ENCODE measurements around the gene PXDC1.

PXDC1 gene

DNA sequence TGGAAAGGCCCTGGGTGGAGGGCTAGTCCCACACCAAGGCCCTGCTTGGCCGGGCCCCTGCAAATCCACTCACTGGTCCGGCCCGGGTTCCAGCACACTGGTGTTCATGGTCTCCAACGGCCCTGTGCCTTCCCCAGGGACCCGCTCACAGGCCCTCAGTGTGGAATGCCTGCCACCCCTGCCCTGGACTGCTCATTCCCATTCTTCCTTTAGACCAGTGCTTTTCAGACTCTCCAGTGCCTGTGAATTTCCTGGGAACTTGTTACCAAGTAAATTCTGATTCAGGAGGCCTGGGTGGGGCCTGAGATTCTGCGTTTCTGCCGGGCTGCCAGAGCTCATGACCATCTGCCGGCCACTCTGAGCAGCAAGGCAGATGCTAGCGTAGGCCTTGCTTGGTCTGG lies 5.7 kb upstream of the PXDC1 start:
- Histone ChIP-seq H3K9me3 (ENCODE audit: insufficient read depth, low read depth, low read length) (no peaks in the 10 kb centered on the region), H3F3A (ENCODE audit: low read depth) (no peaks in the 10 kb centered on the region), H3K27me3 (ENCODE audit: insufficient read depth, low read length, poor library complexity, severe bottlenecking) (no peaks in the 10 kb centered on the region), H3K9me2 (replicated peaks; ENCODE audit: low read depth, low read length) (no peaks in the 10 kb centered on the region), H3K9ac (ENCODE audit: low read depth, low read length, poor library complexity, severe bottlenecking) (no peak overlapping the region), H3K79me2 (ENCODE audit: insufficient read depth, low read length) (no peaks in the 10 kb centered on the region), H2AFZ (ENCODE audit: low read length) (no peak overlapping the region), H3K36me3 (ENCODE audit: insufficient read depth, low read length) (no peaks in the 10 kb centered on the region), H4K20me1 (ENCODE audit: insufficient read depth, low read length, poor library complexity, severe bottlenecking) (no peaks in the 10 kb centered on the region), H3K4me1 (ENCODE audit: insufficient read depth, low read length, poor library complexity, severe bottlenecking) (no peaks in the 10 kb centered on the region), H3K4me3 (ENCODE audit: low read length, poor library complexity, severe bottlenecking) (no peak overlapping the region), H3K4me2 (ENCODE audit: low read depth, low read length, poor library complexity, severe bottlenecking) (no peak overlapping the region)
- no peak for TF ChIP-seq EZH2phosphoT487 (IDR thresholded peaks at IDR 0.05; ENCODE audit: borderline replicate concordance)
- TF ChIP-seq, protein P1, sequence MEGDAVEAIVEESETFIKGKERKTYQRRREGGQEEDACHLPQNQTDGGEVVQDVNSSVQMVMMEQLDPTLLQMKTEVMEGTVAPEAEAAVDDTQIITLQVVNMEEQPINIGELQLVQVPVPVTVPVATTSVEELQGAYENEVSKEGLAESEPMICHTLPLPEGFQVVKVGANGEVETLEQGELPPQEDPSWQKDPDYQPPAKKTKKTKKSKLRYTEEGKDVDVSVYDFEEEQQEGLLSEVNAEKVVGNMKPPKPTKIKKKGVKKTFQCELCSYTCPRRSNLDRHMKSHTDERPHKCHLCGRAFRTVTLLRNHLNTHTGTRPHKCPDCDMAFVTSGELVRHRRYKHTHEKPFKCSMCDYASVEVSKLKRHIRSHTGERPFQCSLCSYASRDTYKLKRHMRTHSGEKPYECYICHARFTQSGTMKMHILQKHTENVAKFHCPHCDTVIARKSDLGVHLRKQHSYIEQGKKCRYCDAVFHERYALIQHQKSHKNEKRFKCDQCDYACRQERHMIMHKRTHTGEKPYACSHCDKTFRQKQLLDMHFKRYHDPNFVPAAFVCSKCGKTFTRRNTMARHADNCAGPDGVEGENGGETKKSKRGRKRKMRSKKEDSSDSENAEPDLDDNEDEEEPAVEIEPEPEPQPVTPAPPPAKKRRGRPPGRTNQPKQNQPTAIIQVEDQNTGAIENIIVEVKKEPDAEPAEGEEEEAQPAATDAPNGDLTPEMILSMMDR (conservative IDR thresholded peaks at IDR 0.05; ENCODE audit: low read length), result no peak

DNA sequence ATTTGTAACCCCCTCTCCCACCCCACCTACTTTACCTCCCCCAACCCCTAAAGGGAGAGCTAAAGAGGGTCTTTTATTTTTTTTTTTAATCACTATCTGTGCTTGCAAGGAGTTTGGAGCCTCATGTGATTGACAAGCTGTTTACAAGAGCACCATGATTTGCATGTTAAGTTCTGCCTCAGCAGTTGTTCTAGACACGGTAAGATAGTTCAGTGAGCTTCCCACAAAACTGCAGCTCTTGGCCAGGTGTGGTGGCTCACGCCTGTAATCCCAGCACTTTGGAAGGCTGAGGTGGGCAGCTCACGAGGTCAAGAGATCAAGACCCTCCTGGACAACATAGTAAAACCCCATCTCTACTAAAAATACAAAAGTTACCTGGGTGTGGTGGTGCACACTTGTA lies 5.0 kb upstream of the PXDC1 start:
- no peak overlapping the region for H3K4me2 ChIP-seq (ENCODE audit: low read depth, low read length, poor library complexity, severe bottlenecking)
- no peak for TF ChIP-seq EZH2phosphoT487 (IDR thresholded peaks at IDR 0.05; ENCODE audit: borderline replicate concordance)
- TF ChIP-seq, protein P1 (conservative IDR thresholded peaks at IDR 0.05; ENCODE audit: low read length), result no peak
- H3K4me1 ChIP-seq (ENCODE audit: insufficient read depth, low read length, poor library complexity, severe bottlenecking), result no peaks in the 10 kb centered on the region
- H3K9me3 ChIP-seq (ENCODE audit: insufficient read depth, low read depth, low read length), result no peaks in the 10 kb centered on the region
- H3K9ac ChIP-seq (ENCODE audit: low read depth, low read length, poor library complexity, severe bottlenecking), result no peak overlapping the region
- no peaks in the 10 kb centered on the region for H3K27me3 ChIP-seq (ENCODE audit: insufficient read depth, low read length, poor library complexity, severe bottlenecking)
- H4K20me1 ChIP-seq (ENCODE audit: insufficient read depth, low read length, poor library complexity, severe bottlenecking), result no peaks in the 10 kb centered on the region
- H3K36me3 ChIP-seq (ENCODE audit: insufficient read depth, low read length), result no peaks in the 10 kb centered on the region
- no peak overlapping the region for H3K4me3 ChIP-seq (ENCODE audit: low read length, poor library complexity, severe bottlenecking)
- no peaks in the 10 kb centered on the region for H3K79me2 ChIP-seq (ENCODE audit: insufficient read depth, low read length)
- H3F3A ChIP-seq (ENCODE audit: low read depth), result no peaks in the 10 kb centered on the region
- H3K9me2 ChIP-seq (replicated peaks; ENCODE audit: low read depth, low read length), result no peaks in the 10 kb centered on the region
- no peak overlapping the region for H2AFZ ChIP-seq (ENCODE audit: low read length)

DNA sequence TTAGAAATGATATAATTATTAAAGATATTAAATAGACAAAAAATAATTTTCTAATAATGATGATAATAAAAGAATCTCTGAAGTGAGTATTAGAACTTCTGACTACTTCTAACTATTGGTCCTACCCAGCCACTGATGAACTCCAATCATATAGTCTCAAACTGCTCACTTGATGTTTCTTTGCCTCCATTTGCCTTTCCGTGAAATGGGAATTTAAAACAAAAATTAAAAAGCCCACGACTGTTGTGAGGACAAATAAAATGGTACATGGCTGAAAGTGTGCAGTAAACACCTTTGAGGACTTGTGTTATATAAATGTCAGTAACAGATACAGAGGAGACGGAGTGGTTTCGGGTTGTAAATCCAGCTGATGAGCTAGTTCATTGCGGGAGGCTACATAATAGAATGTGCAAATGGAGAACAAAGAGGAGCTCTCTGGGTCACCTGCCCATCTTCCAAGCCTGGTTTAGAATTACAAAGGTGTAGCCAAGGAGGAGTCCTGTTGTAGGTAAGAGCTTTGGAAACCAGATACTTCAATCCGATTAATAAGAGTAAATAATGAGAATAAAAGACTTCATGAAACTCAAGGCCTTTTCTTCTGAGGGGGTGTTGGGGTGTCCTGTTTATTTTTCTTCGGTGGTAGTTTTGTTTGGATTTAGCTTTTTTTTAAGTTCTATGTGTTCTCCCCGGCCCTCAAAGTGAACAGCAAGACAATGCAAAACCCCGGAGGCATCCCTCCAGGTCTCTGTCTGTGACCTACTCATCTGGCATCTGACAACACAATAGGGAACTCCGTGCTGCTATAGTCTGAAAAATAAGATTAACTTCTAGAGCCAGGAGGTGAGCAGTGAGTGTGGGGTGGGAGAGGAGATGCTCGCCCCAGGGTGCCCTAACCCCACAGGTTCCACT lies 4.4 kb upstream of the PXDC1 start:
- H3K36me3 ChIP-seq (ENCODE audit: insufficient read depth, low read length), result no peaks in the 10 kb centered on the region
- no peaks in the 10 kb centered on the region for H3K4me1 ChIP-seq (ENCODE audit: insufficient read depth, low read length, poor library complexity, severe bottlenecking)
- no peak overlapping the region for H3K4me3 ChIP-seq (ENCODE audit: low read length, poor library complexity, severe bottlenecking)
- no peaks in the 10 kb centered on the region for H3F3A ChIP-seq (ENCODE audit: low read depth)
- H3K27me3 ChIP-seq (ENCODE audit: insufficient read depth, low read length, poor library complexity, severe bottlenecking), result no peaks in the 10 kb centered on the region
- no peak overlapping the region for H2AFZ ChIP-seq (ENCODE audit: low read length)
- H3K79me2 ChIP-seq (ENCODE audit: insufficient read depth, low read length), result no peaks in the 10 kb centered on the region
- no peak overlapping the region for H3K4me2 ChIP-seq (ENCODE audit: low read depth, low read length, poor library complexity, severe bottlenecking)
- no peaks in the 10 kb centered on the region for H3K9me2 ChIP-seq (replicated peaks; ENCODE audit: low read depth, low read length)
- H3K9ac ChIP-seq (ENCODE audit: low read depth, low read length, poor library complexity, severe bottlenecking), result no peak overlapping the region
- TF ChIP-seq, protein P1 (conservative IDR thresholded peaks at IDR 0.05; ENCODE audit: low read length), result no peak
- TF ChIP-seq EZH2phosphoT487 (IDR thresholded peaks at IDR 0.05; ENCODE audit: borderline replicate concordance), result no peak
- H4K20me1 ChIP-seq (ENCODE audit: insufficient read depth, low read length, poor library complexity, severe bottlenecking), result no peaks in the 10 kb centered on the region
- no peaks in the 10 kb centered on the region for H3K9me3 ChIP-seq (ENCODE audit: insufficient read depth, low read depth, low read length)

Data from Loucy (cell line).